Left ventricle myocardium superior (tissue), 1 donor: Measurements from ENCODE around the gene KNDC1. TPM values are rescaled to one million over a fixed set of nuclear protein-coding genes. Genes with fewer than 3 reads are reported as not detected.
"Not testable (repeated sequence)": the region's sequence is repeated elsewhere in the genome, so short reads cannot be mapped to it uniquely, and the experiment has no call there.

Experiments used
- ATAC-seq: fragments of 200-7000 bp; cut with Tn5 transposase; one replicate; pipeline ENCODE4 v1.9.1; 2020; ENCODE audit warnings: mild to moderate bottlenecking, moderate library complexity
- DNase-seq: peaks from one replicate; pipeline ENCODE4 v3.0.0-alpha.2; 2020
- intact Hi-C: fragments of 100-400 bp; cut with micrococcal nuclease; formaldehyde crosslinking; loops from one replicate; pipeline ENCODE4 v1.11.0; 2022
- long read RNA-seq: library from polyadenylated mRNA; unstranded; transcript quantifications from one replicate; pipeline ENCODE4 v2.0.0, GENCODE V29; 2021
- total RNA-seq: library from RNA; stranded (reverse); fragmentation: NEBNext Ultra II Directional; extraction: Animal tissue kit (Norgen Biotek cat#: 25700); gene quantifications from one replicate; pipeline ENCODE4 v1.2.1, GENCODE V29; 2021
- donor health status: DM: no; HTN: yes; CAD: no; lungs with severe emphysema.

KNDC1 gene
- total RNA-seq, result 0.20 TPM
- long read RNA-seq, result 0 reads

DNA sequence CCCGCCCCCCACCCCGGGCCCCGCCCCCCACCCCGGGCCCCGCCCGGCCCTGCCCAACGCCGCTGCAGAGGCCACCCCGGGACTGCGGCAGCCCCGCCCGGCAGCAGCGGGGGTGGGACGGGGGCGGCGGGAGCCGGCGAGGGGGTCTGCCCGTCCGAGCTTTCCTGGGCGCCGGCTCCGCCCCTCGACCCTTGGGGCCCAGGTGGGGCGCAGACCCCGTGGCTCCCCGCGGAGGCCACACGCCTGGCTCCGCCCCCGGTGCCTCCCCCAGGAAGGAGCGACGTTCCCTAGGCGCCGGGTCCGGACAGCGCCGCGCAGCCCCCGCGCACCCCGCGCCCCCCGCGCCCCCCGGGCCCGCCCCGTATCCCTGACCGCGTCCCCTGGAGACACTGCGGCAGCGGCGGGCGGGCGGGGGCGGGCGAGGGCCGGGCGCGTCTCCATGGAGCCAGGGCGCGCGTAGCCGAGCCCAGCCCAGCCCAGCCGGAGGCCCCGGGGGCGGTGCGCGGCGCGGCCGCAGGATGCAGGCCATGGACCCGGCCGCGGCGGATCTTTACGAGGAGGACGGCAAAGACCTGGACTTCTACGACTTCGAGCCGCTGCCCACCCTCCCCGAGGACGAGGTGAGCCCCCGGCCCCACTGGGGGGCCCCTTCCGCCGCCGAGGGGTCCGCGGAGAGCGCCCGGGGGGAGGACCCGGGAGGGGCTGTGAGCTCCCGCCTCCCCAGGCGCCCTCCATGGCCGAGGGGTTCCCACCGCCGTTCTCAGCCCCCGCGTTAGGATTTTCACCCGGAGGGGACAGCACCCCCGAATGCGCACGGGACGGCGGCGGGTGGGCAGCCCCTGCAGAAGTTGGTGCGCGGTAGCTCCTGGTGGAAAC is at the start of gene KNDC1:
Gene KNDC1 (plus strand): TSS at position 270 of the 876 bp plus-strand sequence. CDS start 249 bp downstream, at position 519.
- DNase-seq, result peak; percentile 37
- peak; percentile 48 for ATAC-seq
- intact Hi-C loops, result no loop called here

DNA sequence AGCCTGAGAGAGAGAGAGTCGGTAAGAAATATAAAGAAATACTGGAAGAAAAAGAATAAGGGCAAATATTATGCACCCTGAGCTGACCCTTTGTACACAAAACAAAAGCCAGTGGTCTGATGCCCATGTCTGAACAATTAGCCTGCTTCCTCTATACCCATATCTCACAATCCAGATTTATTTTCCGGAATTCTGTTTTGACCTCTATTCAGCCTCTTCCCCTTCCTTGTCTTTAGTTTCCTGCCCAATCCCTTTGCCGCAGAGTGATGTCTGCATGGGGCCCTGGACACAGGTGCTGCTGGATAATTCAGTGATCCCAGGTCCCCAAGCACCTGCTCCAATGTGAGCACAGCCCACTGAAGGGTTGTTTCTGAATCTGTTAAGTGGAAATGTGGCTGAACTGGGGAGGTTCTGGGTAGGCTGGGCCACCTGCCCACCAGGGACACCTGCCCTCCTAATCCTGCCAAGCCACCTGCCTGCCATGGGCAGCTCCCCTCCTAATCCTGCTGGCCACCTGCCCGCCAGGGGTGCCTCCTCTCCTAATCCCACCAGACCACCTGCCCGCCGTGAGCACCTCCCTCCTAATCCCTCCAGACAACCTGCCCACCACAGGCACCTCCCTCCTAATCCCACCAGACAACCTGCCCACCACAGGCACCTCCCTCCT is 49.3 kb upstream of the KNDC1 start:
- intact Hi-C loops, result no loop called here
- ATAC-seq (no peak), DNase-seq (no peak)

GRCh38 chr10:133111640-133112039 is 48.4 kb upstream of the KNDC1 start:
- ATAC-seq, intact Hi-C loops, DNase-seq: not testable (repeated sequence)

DNA sequence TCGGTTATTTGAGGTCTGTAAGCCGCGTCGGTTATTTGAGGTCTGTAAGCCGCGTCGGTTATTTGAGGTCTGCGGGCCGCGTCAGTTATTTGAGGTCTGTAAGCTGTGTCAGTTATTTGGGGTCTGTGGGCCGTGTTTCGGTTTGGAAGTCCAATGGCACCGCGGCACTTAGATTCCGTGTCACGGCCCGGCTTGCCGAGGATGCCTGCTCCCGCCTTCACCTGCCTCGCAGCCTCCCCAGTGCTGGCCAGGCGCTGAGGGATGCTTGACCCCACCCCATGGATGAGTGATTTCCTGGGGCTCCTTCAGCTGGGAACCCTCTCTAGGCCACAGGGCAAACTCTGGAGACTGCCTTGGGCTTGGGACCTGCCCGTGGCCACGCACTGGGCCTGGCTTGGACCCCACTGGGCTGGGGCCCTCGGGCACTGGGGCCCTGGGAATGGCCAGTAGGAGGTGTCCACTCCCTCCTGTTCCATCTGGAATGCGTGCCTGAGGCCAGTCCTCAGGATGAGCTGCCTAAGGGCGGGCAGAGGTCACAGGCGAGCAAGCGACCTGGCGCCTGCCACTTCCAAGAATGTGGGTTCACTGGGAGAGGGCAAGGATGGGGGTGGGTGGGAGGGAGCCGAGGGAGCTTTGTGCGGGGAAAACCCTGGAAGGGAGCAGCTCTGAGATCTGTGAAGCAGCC is 46.7 kb upstream of the KNDC1 start:
- intact Hi-C loops, result no loop called here
- ATAC-seq (no peak), DNase-seq (no peak)

GRCh38 chr10:133113847-133114246 is 46.2 kb upstream of the KNDC1 start:
- DNase-seq (no peak), ATAC-seq (no peak)
- intact Hi-C loops, result no loop called here

DNA sequence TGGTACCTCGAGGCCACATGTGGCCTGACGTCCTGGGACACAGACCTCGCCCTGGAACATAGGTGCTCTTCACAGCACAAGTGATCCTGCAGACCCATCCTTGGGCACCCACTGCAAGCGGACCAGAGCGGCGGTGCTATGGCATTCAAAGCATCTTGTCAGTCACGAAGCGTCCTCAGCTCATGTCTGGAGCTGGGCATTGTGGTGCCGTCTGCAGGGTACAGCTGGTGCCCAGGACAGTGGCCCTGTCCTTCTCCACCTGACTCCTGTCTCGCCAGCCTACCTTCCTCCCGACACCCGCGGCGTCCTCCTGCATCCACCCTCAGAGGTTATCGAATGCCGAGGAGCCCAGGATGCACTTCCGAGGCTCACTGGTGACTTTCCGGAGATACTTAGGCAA is 45.8 kb upstream of the KNDC1 start:
- DNase-seq, result no peak
- intact Hi-C loops, result no loop called here

DNA sequence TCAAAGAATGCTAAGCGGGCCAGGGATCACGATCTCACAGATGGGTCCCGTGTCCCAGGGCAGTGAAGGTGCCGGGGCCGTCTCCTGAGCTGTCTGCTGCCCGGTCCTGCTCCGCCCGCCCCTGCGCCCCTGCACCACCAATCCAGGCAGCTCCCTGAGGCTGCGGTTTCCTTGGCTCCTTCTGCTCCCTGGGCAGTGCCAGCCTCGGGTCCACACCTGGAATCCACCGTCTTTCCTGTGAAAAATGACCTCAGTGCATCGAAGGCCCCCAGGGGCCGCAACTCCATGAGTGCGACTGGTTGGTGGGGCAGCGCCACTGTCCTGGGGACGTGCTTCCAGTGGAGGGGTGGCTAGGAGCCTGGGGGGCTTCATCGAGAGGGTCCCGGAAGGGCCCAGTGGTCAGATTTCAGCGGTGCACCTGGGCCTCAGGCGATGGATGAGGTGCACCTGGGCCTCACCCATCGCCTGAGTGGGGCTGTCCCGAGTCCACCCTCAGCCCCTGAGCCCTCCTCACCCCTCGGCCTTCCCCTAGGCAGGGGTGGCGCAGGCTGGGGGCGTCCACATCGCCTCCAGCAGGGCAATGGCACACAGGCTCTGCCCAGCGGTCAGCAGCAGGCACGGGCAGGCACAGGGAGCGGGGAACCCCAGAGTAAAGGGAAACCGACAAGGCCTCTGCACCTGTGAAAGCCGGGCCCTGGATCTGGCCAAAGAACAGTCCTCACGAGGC is 45.1 kb upstream of the KNDC1 start:
- DNase-seq, result no peak
- intact Hi-C loops, result no loop called here

More for the DNA sequence above, 45.8 kb upstream of the KNDC1 start:
- no peak for ATAC-seq

DNA sequence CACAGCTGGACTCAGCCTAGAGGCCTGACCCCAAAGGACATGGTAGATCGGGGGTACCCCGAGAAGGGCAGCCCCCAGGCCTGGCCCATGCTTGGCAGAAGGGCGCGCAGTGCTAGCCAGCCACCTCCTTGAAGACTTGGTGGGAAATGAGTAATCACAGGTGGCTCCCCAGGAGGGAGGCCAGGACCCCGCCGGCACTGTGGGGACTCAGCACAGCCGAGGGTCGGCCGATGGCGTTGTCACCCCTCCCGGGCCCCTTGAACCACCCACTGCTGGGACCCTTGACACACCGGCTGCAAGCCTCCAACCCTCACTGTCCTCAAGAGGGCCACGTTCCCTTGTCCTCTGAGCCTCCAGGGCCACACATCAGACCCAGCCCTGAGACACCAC is 44.6 kb upstream of the KNDC1 start:
- no peak for ATAC-seq
- intact Hi-C loops, result no loop called here
- DNase-seq, result no peak

More for the DNA sequence above, 45.1 kb upstream of the KNDC1 start:
- no peak for ATAC-seq

DNA sequence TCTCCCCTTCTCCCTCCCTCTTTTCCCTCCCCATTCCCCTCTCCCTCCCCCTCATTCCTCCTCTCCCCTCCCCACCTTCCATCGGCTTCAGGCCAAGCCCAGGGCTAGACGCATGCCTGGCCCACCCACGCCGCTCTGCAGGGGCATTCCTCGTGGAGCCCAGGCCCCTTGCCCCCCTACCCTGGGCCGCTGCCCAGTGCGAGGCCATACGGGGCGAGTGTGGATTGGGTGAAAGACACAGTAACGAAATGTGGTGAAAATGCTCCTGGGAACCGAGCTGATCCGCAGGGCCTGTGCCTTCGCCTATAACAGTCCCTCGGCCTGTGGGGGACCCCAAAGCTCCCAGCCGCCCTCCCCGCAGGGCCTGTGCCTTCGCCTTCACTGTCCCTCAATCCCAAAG is 44.0 kb upstream of the KNDC1 start:
- no peak for ATAC-seq
- intact Hi-C loops, result no loop called here
- DNase-seq, result no peak

- DNase-seq (no peak), ATAC-seq (no peak)
- intact Hi-C loops, result no loop called here
Measured at GRCh38 chr10:133116455-133116854, 43.6 kb upstream of the KNDC1 start.

DNA sequence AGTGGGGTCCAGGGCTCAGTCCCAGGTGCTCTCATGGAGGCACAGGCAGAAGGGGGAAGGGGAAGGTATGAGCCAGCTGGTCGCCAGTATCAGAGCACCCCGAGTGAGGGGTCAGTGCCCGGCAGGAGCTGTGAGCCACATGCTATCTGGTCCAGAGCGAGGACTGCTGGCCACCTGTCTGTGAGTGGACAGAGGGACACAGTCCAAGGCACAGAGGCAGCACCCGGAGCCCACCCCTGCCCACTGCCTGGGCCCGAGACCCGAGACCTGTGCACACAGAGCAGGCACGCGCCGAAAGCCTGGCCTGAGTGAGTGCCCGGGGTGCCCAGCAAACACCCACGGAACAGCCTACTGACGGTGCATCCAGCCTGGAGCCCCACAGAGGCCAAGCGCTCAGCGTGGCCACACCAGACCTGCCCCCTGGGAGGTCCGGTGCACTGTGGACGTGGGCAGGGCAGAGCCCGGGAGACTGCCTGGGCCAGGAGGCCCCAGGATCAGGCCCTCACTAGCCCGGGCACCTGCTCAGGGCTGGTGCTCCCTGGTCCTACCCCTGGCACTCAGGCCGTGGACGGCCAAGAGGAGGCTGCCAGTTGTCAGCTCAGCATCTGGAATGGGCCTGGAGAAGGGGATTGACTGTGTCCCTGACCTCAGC is 42.9 kb upstream of the KNDC1 start:
- DNase-seq (no peak), ATAC-seq (no peak)
- intact Hi-C loops, result no loop called here

- intact Hi-C loops, result no loop called here
- ATAC-seq (peak; percentile 93), DNase-seq (peak; percentile 56)
Measured at GRCh38 chr10:133117688-133118071, 42.3 kb upstream of the KNDC1 start.

DNA sequence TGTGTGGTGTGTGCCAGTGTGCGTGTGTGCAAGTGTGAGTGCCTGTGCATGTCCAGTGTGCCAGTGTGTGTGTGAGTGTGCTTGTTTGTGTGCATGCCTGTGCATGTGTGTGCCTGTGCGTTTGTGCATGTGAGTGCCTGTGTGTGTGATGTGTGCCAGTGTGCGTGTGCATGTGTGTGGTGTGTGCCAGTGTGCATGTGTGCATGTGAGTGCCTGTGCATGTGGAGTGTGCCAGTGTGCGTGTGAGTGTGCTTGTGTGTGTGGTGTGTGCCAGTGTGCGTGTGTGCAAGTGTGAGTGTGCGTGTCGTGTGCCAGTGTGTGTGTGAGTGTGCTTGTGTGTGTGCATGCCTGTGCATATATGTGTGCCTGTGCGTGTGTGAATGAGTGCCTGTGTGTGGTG is 38.5 kb upstream of the KNDC1 start:
- intact Hi-C loops, result no loop called here
- ATAC-seq, result no peak
- DNase-seq, result no peak

DNA sequence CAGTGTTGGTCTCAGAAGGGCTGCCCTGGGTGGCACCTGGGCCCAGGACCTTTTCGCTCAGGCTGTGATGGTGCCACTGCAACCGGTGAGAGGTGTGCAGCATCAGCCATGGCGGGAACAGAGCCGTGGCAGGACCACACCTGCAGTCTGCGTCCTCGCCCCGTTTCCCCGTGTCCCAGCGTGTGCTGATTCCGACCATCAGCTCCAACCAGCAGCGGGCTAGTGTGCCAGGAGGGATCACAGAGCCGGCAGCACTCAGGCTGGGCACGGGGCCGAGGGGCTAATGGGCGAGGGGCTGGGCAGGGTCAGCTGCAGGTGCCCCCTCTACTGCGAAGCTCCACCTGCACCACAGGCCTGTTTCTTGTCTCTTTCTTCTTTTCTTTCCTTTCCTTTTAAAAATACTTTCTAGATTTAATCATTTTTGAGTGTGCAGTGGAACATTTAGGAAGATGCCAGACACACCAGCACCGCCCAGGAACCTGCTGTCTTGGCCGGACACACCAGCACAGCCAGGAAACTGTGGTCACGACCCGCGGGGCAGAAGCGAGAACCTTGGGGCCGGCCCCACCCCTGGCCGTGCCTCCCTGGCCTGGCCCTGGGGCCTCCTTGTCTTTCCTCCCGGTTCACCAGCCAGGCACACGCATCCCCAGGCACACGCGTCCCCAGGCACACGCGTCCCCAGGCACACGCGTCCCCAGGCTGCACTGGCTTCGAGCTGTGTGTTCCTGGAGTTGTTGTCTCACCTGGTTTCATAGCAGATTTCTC is 37.7 kb upstream of the KNDC1 start:
- DNase-seq, result peak; percentile 12
- intact Hi-C loops, result no loop called here

GRCh38 chr10:133123050-133123745 is 36.8 kb upstream of the KNDC1 start:
- DNase-seq, result peak; percentile 26
- no peak for ATAC-seq
- intact Hi-C loops, result no loop called here

More for the DNA sequence above, 37.7 kb upstream of the KNDC1 start:
- ATAC-seq, result no peak

- intact Hi-C loops, result no loop called here
- ATAC-seq (no peak), DNase-seq (peak; percentile 19)
Measured at GRCh38 chr10:133123746-133124356, 36.2 kb upstream of the KNDC1 start.
